GM18508 (cell line): ENCODE results near the gene HOXB4.

ENCODE experiments used
- ATAC-seq: cut with Tn5 transposase; IDR thresholded peaks from one replicate; pipeline ENCODE4 v1.9.1; 2021; ENCODE audit warnings: moderate number of reproducible peaks; ENCODE audit not compliant: insufficient read depth, unreplicated experiment

Gene HOXB4

DNA sequence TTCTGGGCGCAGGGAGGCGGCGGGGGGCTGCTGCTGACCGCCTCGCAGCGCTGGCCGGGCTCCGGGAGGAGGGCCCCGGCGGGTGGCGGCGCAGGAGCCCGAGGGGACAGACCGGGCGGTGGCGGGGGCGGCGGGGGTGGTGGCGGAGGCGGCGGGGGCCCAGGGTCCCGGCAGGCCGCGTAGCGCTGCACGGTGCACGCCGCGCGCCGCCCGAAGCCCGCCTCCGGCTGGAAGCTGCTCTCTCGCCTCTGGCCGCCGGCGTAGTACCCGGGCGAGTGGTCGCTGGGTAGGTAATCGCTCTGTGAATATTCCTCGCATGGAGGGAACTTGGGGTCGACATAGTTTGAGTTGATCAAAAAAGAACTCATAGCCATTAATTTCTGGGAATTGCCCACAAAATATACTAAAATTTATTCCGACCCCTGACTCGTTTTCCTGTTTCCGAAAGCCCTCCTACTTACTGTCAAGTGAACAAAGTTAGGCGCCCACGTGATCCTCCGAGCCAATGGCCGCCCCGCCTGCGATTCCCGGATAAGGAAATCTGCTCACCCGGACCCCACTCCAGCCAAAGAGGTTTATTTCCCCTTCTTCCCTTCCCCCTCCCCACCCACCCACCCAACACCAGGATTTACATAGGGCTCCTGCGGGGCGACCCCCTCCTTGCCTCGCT lies at the start of gene HOXB4:
TSS of gene HOXB4 (minus strand) at position 405 of the 670 bp plus-strand sequence. CDS start at position 374, 31 bp downstream.
- no peak for ATAC-seq

DNA sequence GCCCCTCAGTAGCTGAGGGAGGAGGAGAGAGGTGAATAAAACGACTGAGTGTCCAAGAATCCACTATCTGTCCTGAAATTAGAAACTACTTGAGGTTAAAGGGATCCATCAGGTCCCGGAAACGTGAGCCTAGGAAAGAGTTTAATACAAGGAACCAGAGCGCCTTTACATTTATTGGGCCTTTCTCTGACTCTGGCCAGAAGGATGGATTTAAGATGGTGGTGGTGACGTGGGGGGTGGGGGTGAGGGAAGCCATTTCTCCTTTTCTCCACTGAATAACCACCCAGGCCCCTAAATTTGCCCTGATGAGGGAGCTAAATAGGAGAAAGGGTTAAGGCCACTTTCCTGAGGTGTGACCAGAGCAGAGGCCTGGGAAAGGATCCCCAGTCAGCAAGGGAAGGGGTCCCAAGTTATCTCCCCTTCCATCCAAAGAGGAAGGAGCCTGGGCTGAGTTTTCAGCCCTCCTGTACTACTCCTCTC lies 49.0 kb upstream of the HOXB4 start:
- ATAC-seq, result no peak

DNA sequence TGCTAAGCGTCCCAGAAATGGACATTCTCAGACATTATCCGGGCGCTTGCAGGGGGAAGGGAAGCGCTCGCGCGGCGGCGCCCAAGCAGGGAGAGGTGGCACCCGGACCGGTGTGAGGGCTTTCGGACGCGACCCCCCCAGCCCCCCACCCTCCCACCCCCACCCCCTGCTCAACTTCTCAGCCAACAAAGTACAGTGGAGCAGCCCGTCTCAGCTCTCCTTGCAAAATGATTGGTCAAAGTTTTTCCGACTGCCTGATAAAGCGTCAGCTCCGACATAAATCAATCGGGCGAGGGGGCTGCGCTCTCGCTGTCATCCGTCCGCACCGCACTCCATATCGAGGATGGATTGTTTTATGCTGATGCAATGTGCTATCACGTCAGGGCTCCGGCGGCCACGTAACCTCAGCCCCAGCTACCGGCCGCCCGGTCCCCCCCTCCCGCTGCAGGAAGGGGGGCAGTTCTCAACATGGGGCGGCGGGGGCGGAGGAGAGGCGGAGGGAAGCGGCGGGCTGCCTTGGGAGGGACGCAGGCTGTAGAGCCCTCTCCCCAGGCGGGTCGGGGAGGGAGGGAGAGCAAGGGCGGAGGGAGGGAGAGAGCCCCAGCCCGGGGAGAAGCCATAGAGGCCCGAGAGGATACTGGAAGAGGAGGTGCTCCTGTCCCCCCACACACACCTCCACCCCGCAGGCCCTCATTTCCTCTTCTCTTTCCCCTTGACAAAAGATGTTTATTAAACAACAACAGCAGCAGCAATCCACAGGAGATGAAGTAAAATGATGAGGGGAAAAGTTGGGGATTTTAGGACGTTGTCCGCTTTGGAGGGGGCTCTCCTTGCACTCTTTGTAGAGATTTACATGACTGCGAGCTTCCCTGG lies 48.3 kb upstream of the HOXB4 start, which contains the start of gene HOXB9:
TSS of gene HOXB9 (minus strand) at position 114 of the 873 bp plus-strand sequence. CDS start at position 25, 89 bp downstream.
- no peak for ATAC-seq

DNA sequence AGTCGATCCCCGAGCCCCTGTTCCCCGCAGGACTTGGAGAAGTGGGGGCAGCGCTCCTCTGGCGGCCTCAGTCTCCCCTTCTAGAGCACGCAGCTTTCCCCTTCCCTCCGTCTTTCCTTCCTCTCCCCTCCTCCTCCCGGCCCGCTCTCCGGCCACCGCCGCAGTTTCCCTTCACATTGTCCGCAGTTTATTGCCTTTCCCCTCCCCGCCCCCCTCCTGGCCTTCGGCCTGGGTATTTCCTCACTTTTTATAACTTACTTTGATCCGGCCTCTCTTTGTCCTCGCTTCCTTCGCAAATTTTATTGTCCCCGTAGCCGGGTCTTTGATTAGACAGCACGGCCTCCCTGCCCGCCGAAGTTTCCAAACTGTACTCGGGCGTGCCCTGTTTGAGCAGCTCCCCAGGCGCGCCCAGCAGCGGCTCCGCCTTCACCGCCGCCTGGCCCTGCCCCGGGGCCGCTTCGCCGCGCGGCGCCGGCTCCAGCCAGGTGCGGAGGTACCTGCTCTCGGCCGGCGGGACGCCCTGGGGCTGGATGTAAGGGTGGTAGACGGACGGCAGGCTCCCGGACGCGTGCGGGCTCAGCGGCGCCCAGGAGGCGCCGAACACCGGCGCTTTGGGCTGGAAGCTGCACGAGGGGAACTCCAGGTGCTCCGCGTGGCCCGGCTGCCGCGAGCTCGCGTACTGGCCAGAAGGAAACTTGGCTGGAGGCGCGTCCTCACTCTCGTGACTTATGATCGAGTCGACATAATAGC lies 47.5 kb upstream of the HOXB4 start:
- no peak for ATAC-seq

GRCh38 chr17:48624544-48625494 lies 46.7 kb upstream of the HOXB4 start:
- ATAC-seq, result no peak

GRCh38 chr17:48624118-48624517 lies 46.0 kb upstream of the HOXB4 start:
- no peak for ATAC-seq

- ATAC-seq, result no peak
Measured at GRCh38 chr17:48623583-48623982, 45.4 kb upstream of the HOXB4 start.

- no peak for ATAC-seq
Measured at GRCh38 chr17:48622857-48623256, 44.7 kb upstream of the HOXB4 start.

GRCh38 chr17:48621410-48622392 lies 43.6 kb upstream of the HOXB4 start:
- ATAC-seq, result no peak

DNA sequence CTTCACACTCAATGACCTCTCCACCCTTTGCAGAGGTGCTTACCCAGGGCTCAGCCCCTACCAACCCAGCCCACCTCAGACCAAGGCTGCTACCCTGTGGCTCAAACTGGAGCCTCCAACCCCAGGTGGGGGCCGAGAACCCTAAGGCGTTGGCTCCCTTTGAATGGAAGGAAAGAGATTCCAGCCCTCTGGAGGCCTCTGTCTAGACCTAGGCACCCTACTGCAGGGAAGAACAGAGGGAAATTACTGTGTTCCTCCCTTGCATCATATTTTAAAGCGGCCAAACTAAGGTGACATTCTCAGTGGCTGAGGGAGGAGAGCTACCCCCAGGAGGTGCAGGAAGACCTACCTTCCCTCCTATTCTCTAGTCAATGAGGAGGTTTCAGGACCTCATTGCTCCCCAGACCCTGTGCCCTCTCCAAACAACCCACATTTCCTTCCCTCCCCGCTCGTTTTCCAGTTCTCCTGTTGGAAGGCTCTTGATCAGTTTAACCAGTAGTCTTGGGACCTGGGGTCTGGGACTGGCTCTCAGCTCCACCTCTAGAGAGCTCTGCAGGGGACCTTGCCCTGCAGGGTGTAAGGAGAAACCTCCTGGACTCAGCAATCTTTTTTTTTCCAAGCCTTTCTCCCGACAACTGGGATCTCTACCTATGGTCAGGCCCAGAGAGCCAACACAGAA lies 42.5 kb upstream of the HOXB4 start:
- no peak for ATAC-seq

DNA sequence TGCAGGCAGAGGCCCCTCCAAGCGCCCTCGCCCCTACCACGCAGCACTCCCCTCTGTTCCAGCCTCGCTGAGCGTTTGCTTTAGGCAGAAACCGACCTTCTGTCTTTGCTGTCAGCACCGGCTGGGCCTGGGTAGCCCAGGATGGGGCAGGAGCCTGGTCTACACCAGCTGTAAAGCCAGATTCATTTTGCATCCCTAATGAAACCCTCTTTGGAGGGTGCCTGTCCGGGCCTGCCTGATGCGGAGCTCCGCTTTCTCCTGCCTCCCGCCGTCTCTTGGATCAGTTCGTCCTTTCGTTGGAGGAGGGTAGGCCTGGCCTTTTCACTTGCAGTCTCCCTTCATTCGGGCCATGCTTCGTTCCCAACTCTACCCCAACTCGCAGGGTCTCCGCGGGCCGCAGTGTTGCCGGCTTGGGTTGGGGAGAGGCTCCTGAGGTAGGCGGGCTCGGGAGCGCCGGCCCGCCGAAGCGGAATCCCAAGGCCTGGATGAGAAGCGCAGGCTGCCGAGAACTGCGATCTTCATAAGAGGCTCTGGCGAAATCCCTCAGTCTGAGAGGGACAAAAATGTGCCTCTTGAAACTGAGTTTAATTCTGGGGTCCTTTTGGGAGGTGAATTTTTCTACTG lies 41.8 kb upstream of the HOXB4 start:
- no peak for ATAC-seq

DNA sequence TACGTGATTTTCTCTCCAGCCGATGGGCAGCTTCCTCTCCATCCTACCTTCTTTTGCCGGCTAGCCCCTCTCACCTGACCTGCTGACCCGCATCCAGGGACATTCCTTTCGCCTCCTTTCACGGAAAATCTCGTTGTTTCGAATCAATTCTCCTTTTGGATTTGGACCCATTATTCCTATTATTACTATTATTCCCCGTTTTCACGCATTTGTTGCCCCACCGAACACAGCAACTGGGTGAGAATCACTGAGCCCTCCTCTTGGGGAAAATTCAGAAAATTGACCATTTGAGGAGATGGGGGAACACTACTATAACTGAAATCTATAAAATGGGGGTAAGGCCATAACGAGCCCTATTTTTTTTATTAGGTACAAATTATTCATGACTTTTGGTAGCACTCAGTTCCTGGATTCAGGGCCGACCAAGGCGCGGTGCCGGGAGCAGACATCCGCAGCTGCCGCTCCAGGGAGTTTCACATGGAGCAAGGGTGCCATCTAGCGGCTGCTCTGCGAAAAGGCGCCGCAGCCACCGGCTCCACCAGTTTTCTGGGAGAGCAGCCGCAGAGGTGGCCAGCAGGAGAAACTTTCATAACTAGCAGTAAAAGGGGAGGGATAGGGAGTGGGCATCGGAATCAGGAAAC lies 40.2 kb upstream of the HOXB4 start:
- ATAC-seq, result no peak

GRCh38 chr17:48617471-48618255 lies 39.5 kb upstream of the HOXB4 start:
- no peak for ATAC-seq

DNA sequence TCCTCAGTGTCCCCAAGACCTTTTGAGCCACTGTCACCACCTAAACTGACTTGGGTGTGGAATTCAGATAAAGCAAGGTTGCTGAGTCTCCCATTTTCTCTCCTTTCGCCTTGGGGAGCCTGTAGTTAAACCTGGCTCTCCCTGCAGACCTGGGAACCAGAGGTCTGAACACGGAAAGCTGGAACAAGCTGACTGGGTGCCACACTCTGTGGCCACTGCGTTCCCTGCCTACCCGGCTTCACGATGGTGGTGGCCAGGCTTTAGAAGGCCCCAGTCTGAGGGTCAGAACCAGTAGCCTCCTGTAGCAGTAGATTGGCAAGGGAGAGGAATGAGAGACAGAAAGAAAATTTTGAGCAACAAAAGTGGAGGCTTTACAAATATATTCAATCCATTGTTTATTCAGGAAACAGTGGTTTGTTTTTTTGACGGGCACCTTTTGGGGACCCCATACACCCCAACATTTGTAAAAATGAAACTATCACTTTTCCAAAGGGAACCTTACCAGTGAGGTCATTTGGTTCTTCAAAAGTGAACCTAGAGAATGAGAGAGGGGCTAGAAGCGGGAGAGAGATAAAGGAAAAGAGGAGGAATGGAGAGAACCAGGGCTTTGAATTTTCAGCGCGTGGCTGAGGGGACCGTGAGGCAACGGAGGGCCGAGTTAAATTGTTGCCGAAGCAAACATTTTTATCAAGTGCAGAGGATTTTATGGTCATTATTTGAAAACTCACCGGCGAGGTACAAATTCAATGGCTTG lies 38.7 kb upstream of the HOXB4 start:
- no peak for ATAC-seq

DNA sequence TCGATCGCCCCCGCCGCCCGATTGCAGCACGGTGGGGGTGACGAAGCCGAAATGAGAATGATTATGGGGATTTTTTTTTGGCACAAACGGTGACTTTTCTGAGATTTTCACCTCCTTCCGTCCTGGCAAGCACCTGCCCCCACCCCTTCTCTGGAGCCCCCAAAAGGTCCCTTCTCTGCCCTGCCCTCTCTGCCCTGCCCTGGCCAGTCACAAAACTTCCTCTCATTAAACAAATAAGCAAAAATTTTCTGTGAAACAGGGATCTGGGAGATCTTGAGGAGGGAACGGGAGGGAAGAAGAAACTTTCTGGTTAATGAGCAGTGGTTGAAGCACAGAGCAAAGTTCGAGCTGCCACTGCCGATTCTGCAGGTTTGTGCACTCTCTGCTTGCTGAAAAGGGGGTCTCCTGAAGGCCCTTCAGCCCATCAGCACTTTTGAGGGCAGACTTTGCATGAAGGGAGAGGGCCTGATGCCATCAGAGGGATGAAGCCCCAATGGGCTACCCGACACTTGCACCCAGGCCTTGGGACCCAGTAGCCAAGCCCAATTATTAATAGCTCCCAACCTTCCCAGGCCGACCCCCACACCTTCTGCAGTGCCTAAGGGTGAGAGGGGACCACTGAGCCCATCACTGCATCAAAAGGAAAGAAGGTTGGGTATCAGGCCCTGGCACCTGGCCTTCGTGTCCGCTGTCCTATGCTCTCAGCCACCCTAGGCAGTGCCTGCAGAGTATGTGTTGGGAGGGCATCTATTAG lies 38.0 kb upstream of the HOXB4 start:
- no peak for ATAC-seq
